ENCODE measurements around the gene PSMG3. TPM values are rescaled to one million over a fixed set of nuclear protein-coding genes. Genes with fewer than 3 reads are reported as not detected.
A peak's percentile ranks its signal among the peaks of the same experiment; 100 is the strongest.

PSMG3 gene
- total and polyA plus RNA-seq, 2 donors = 12.1 to 34.6 TPM

DNA sequence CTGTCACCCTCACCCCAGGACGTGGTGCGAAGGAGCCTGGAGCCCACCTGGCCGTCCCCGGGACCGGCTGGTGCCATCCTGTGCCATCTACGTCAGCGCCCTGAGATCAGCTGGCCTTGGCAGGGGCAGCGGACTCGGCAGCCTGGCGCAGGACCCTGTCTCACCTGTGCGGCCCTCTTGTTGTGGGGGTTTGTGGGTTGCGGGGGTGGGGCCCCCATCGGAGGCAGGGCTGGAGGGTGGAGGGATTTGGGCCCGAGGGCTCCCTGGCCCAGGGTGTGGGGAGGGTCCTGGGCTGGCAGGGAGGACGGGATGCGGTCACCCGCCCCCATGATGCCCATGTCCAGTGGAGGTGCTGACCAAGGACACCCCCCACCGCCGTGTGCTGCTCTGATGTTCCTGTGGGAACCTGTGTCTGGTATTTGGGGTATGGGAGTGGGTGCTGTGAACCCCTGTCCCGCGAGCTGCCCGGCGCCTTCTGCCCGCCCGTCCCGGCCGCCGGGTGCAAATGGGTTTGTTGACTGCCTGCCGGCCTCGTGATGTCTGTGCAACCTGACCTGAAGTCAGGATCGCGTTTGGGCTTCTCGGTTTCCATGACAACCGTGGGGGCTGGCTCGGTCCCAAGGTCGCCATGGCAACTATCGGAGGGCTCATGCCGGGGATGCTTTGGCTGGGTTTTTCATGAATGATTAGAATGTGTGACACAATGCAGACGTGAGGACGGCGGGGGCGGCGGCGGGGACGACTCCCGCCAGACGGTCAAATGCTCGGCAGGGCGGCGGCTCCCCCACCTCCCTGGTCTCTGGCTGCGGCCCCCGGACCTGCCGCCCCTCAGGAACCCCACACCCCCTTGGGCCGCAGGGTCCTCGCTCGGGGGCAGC lies 32.1 kb downstream of the PSMG3 start:
- Histone ChIP-seq H3K4me1 (ENCODE audit: insufficient read depth) (peaks cover 4% of the 10 kb centered on the region), H3K27ac (ENCODE audit: low read depth) (peak overlapping the region; percentile 70), H3K4me3 (ENCODE audit: low read depth, low read length) (peak overlapping the region; percentile 21), H3K36me3 (ENCODE audit: insufficient read depth) (peaks cover 6% of the 10 kb centered on the region)
- 16% methylated on average over 56 of the region's 56 CpGs for WGBS
- DNase-seq (ENCODE audit: extremely low spot score) = peak; percentile 84

DNA sequence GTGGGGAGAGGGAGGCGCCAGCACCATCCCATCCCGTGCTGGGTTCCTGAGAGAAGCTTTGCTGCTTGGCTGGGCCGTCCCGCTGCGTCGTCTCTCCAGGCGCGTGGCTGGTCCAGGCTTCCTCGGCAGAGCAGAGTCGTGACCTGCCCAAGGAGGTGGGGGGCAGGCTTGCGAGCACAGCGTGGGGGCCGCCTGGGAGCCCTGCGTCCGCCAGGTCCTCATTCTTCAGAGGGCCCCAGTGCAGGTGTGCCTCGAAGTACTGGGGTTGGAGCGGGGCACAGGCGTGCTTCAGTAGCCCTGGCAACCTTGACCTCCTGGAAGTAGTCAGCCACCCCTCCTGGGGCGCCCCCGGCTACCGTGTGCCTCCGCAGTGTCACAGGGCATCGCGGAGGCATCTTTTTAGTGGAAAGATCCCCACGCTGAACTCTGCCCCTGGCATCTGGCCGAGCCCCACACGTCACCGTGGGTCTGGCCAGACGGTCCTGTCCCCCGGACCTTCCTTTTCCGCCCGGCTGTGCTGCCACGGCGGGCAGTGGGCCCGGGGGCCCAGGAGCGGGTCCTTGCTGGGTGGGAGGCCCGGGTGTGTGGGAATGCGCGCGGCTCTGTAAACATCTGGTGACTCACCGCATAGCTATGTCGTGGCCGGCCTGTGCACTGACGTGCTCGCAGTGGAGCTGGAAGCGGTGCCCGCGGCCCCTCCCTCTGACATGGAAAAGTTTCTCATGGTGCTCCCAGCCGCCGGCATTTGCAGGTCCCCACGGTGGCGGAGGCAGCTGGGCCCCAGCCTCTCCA lies 32.9 kb downstream of the PSMG3 start:
- Histone ChIP-seq H3K27ac (ENCODE audit: low read depth) (peak overlapping the region; percentile 70), H3K36me3 (ENCODE audit: insufficient read depth) (peaks cover 5% of the 10 kb centered on the region), H3K4me3 (ENCODE audit: low read depth, low read length) (peak overlapping the region; percentile 21), H3K4me1 (ENCODE audit: insufficient read depth) (peaks cover 4% of the 10 kb centered on the region)
- DNase-seq (ENCODE audit: extremely low spot score) = peak; percentile 89
- 13% methylated on average over 52 of the region's 52 CpGs for WGBS

DNA sequence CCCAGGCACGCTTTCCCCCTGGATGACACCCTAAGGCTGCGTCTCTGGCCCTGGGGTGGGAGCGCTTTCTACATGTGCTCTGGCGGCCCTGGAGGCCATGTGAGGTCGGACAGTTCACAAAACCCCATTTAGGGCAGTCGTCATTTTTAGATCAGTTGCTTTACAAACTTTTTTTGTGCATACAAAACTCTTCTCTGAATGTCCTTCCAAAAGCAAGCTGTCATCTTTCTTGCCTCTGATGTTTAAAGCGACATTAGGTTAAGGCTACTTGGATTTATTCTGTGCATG lies 33.4 kb downstream of the PSMG3 start:
- Histone ChIP-seq H3K4me1 (ENCODE audit: insufficient read depth) (peaks cover 4% of the 10 kb centered on the region), H3K27ac (ENCODE audit: low read depth) (peak overlapping the region; percentile 68), H3K4me3 (ENCODE audit: low read depth, low read length) (no peak overlapping the region), H3K36me3 (ENCODE audit: insufficient read depth) (peaks cover 5% of the 10 kb centered on the region)
- 58% methylated on average over 7 of the region's 7 CpGs for WGBS
- no peak for DNase-seq (ENCODE audit: extremely low spot score)

DNA sequence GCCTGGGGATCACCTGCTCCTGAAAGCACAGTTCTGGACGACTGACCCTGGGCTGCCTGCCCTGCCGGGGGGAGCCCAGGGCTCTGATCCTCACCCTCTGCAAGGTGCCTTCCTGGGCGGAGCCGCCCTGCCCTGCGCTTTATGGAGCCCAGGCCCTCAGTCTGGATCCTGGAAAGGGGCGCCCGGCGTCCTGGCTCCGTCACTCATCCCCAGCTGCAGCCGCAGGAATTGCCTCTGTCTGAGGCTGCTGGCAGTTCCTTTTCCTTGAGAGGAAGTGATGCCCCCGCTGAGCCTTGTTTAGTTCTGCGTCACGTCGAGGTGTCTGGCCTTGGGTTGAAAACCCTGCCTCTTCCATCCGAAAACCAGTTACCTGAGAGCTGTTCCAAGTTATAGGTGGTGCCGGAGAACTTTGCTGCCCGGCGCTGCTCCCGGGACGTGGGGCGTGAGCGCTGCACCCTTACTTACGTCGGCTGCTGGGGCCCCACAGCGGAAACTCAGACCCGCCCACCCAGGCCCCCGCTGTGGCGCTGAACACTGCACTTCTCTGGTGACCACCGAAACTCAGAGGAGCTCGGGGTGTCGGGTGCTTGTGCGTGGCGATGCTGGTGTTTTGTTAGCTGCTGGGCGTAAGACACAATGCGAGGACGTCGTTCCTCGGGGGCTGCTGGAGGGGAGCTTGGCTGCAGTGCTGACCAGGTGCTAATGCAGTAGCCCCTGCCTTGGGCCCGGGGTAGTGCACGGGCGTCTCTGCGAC lies 34.0 kb downstream of the PSMG3 start:
- 89% methylated on average over 42 of the region's 42 CpGs for WGBS
- H3K4me3 ChIP-seq (ENCODE audit: low read depth, low read length) = no peak overlapping the region
- peaks cover 4% of the 10 kb centered on the region for H3K36me3 ChIP-seq (ENCODE audit: insufficient read depth)
- no peak for DNase-seq (ENCODE audit: extremely low spot score)
- H3K4me1 ChIP-seq (ENCODE audit: insufficient read depth) = peaks cover 4% of the 10 kb centered on the region
- no peak overlapping the region for H3K27ac ChIP-seq (ENCODE audit: low read depth)

DNA sequence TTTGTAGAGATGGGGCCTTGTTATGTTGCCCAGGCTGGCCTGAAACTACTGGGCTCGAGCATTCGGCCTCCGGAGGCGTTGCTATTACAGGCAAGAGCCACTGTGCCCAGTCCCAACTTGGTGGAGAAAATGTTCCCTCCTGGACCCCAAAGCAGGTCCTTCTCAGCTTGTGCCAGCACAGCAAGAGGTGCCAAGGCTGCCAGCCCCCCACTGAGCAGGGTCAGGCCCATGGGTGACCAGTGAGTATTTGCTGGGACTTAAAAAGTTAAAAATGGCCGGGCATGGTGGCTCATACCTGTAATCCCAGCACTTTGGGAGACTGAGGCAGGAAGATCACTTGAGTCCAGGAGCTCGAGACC lies 34.8 kb downstream of the PSMG3 start:
- Histone ChIP-seq H3K4me3 (ENCODE audit: low read depth, low read length) (no peak overlapping the region), H3K27ac (ENCODE audit: low read depth) (no peak overlapping the region), H3K4me1 (ENCODE audit: insufficient read depth) (peaks cover 4% of the 10 kb centered on the region), H3K36me3 (ENCODE audit: insufficient read depth) (no peaks in the 10 kb centered on the region)
- WGBS = 65% methylated on average over 6 of the region's 6 CpGs
- DNase-seq (ENCODE audit: extremely low spot score) = no peak

DNA sequence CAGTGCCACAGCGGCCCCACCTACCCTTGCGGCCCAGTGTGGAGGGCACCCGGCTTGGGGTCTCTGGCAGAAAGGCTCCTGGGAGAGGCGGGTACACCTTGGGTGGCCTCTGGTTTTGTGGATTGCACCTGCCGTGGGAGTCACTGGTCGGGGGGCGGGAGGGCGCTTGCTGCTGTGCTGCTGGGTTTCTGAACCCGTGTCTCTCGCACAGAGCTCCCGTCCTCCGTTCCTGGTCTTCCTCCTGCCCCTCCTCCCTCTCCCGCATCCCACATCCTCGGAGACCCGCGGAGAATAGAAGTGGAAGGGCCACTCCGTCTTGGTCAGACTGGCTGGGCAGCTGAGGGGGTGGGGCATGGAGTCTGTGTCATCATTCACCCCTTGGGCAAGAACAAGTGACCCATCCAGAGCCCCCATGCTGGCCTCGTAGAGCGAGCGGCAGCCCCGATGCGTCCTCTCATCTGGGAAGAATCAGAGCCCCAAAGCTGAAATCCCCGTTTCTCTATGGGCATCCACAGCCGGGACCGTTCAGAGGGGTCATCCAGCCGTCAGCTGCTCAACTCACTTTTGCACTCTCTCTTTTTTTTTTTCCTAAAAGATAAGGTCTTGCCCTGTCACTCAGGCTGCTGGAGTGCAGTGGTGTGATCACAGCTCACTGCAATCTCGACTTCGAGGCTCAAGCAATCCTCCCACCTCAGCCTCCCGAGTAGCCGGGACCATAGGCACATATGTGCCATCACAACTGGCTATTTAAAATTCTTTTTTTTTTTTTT lies 35.3 kb downstream of the PSMG3 start:
- peaks cover 4% of the 10 kb centered on the region for H3K4me1 ChIP-seq (ENCODE audit: insufficient read depth)
- peak overlapping the region; percentile 68 for H3K27ac ChIP-seq (ENCODE audit: low read depth)
- H3K4me3 ChIP-seq (ENCODE audit: low read depth, low read length) = no peak overlapping the region
- no peak for DNase-seq (ENCODE audit: extremely low spot score)
- H3K36me3 ChIP-seq (ENCODE audit: insufficient read depth) = no peaks in the 10 kb centered on the region
- WGBS = 90% methylated on average over 30 of the region's 30 CpGs

DNA sequence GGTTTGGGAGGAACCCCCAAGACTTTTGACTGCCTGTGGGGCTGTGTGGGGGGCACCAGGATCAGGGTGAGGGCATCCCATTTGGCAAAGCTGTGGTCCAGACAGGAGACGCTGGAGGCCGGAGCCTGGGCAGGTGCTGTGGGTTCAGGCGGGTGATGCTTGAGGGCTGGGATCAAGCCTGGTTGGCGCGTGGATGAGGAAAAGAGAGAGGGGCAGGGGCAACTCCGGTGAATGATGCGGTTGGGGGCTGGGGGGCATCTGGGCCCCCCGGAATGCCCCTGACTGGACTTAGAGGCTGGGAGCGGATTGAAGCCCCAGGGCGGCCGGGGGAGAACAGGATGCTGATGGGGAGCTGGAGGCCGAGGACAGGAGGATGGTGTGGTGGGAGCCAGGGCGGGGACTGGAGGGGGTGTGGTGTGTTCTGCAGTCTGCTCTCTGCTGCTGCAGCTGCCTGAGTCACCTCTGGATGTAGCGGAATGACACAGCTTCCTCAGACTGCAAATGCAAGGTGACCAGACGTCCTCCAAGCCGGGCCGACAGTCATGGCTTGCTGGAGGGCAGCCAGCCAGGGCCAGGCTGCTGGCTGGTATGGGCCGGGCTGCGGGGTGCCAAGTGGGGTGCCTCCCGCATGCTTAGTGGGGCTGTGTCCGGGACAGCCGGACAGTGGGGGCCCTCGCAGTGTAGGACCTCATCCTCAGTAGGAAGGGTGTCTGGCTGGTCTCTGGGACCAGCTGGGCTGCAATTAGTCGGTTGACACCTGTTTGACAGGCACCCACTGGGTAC lies 36.1 kb downstream of the PSMG3 start:
- Histone ChIP-seq H3K27ac (ENCODE audit: low read depth) (peak overlapping the region; percentile 92), H3K4me3 (ENCODE audit: low read depth, low read length) (no peak overlapping the region), H3K4me1 (ENCODE audit: insufficient read depth) (peaks cover 4% of the 10 kb centered on the region), H3K36me3 (ENCODE audit: insufficient read depth) (no peaks in the 10 kb centered on the region)
- WGBS = 72% methylated on average over 24 of the region's 24 CpGs
- no peak for DNase-seq (ENCODE audit: extremely low spot score)

DNA sequence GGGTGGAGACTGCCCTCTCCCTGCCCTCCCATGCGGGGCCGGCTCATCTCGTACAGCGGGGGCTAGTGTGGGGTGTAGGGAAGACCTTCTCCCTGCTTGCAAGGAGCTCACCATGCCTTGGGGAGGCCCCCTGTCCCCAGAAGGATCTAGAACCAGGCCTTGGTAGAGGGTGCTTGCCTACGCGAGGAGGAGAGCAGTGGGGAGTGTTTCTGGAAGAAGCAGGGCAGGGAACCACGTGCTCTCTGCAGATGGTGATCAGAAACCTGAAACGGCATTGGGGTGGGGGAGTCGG lies 36.6 kb downstream of the PSMG3 start:
- WGBS = 33% methylated on average over 9 of the region's 9 CpGs
- DNase-seq (ENCODE audit: extremely low spot score) = no peak

DNA sequence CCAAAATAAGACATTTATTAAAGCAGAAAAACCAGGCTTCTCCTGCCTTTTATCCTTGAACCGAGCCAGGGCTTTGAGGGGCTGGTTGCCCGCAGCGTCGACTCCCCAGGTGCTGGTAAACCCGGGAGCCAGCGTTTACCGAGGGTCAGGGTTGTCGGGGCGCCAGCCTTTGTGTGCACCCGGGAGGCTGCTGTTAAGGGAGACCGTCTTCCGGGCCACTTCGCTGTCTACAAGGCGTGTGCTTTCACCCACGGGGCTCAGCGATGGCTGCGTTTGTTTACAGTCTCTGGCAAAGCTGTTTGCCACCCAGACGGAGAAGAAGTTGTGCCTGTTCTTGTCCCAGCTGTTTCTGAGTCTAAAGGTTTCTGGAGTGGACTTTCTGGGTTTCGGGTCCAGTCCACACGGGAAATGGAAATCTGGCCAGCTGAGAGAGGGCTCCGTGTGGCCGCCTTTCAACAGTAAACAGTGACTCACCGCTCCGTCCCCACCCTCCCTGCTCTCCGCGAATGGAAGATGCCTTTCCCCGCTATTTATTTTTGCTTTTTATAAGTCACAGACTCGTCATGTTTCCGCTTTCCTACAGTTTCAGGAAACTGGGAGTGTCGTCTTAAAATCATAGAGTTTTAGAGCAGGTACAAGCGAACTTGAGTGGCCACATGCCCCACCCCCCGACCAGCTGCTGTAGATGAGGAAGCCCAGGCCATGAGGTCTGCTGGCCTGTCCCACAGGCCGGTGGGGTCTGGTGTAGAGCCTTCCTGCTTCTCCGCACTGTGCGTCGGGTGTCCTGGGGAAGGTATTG lies 37.2 kb downstream of the PSMG3 start:
- DNase-seq (ENCODE audit: extremely low spot score) = peak; percentile 77
- peaks cover 4% of the 10 kb centered on the region for H3K4me1 ChIP-seq (ENCODE audit: insufficient read depth)
- H3K36me3 ChIP-seq (ENCODE audit: insufficient read depth) = no peaks in the 10 kb centered on the region
- 3% methylated on average over 36 of the region's 36 CpGs for WGBS
- H3K27ac ChIP-seq (ENCODE audit: low read depth) = peak overlapping the region; percentile 92
- H3K4me3 ChIP-seq (ENCODE audit: low read depth, low read length) = peak overlapping the region; percentile 96

More for the DNA sequence above, 36.6 kb downstream of the PSMG3 start:
- Histone ChIP-seq H3K27ac (ENCODE audit: low read depth) (peak overlapping the region; percentile 92), H3K36me3 (ENCODE audit: insufficient read depth) (no peaks in the 10 kb centered on the region), H3K4me3 (ENCODE audit: low read depth, low read length) (no peak overlapping the region), H3K4me1 (ENCODE audit: insufficient read depth) (peaks cover 4% of the 10 kb centered on the region)

DNA sequence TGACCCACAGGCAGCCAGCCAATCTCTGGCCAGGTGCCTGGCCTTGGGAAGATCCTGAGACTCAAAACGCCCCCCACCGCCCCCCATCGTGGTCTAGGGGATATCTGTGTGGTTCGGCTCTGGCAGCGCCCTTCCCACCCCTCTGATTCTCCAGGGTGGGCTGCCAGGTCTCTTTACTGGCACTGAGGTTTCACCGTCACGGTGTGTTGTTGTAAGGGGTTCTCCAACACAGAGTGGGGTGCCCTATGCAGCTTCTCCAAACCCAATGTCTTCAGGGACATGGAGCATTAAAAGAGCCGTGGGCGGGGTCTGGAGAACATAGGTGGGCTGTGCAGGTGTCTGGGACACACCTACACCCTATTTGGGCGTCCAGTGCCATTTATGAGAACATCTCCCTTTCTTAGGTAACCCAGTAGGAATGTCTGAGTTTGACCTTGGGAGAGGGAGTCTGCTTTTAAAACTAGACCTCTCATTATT lies 37.8 kb downstream of the PSMG3 start:
- Histone ChIP-seq H3K27ac (ENCODE audit: low read depth) (peak overlapping the region; percentile 86), H3K4me3 (ENCODE audit: low read depth, low read length) (peak overlapping the region; percentile 96), H3K4me1 (ENCODE audit: insufficient read depth) (peaks cover 4% of the 10 kb centered on the region), H3K36me3 (ENCODE audit: insufficient read depth) (no peaks in the 10 kb centered on the region)
- no peak for DNase-seq (ENCODE audit: extremely low spot score)
- WGBS = 38% methylated on average over 10 of the region's 10 CpGs

DNA sequence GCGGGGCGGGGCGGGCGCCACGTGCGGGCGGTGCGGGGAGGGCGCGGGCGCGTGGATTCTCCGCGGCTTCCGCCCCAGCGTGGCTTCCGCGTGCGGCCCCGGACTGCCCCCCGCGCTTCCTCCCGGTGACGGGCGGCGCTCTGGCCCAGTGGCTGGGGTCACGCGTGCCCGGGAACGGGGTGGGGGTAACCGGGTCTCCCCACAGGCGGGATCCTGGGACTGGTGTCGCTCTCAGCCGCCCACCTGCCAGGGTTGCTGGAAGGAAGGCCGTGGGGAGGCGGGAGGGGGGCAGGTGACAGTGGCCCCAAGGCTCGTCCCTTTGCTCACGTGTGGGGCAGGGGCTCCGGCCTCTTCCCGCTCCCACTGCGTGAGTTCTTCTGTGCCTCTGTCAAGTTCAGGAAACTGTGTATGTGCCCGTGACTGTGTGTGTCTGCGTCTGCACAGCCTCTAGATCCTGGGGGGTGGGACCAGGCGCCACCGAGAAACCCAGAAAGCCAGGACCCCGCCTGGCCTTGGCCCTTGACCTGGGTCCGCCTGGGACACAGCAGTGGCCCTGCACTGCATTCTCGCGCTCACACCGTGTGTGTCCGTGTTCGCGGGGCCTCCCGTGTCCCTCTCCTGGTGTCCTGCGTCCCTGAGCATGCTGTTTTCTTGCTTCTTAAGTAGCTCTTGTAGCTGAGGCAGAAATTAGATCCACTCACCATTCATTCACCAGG lies 38.4 kb downstream of the PSMG3 start:
- Histone ChIP-seq H3K27ac (ENCODE audit: low read depth) (peak overlapping the region; percentile 86), H3K4me1 (ENCODE audit: insufficient read depth) (peaks cover 4% of the 10 kb centered on the region), H3K36me3 (ENCODE audit: insufficient read depth) (no peaks in the 10 kb centered on the region), H3K4me3 (ENCODE audit: low read depth, low read length) (peak overlapping the region; percentile 96)
- 7% methylated on average over 55 of the region's 55 CpGs for WGBS
- no peak for DNase-seq (ENCODE audit: extremely low spot score)

Measured in urinary bladder (tissue), 4 donors.